GM21367 (cell line): Measurements from ENCODE around the gene INHBB.
"Not testable (repeated sequence)": the region's sequence is repeated elsewhere in the genome, so short reads cannot be mapped to it uniquely, and the experiment has no call there.

ENCODE experiments used
- ATAC-seq: cut with Tn5 transposase; IDR thresholded peaks from one replicate; pipeline ENCODE4 v1.9.1; 2021; ENCODE audit not compliant: unreplicated experiment

INHBB gene

DNA sequence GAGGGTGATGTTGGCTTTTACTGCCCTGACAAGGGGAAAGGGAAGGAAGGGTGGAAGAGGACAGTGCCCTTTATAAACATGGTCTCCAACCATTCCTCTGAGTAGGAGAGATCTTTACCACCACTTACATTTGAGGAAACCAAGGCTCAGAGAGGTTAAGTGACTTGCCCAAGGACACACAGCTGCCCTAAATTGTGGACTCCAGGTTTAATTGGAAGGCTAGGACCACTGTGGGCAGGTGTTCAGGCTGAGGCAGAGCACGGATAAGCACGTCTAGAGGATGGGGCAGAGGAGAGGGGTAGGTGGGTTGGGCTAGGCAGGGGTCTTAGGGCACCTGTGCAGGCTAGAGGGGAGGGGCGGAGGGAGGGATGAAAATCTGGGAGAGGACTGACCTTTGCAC is 32.7 kb downstream of the INHBB start:
- no peak for ATAC-seq

- no peak for ATAC-seq
Observed at GRCh38 chr2:120379916-120380893, 34.3 kb downstream of the INHBB start.

- ATAC-seq: no peak
Observed at GRCh38 chr2:120381192-120381591, 35.3 kb downstream of the INHBB start.

DNA sequence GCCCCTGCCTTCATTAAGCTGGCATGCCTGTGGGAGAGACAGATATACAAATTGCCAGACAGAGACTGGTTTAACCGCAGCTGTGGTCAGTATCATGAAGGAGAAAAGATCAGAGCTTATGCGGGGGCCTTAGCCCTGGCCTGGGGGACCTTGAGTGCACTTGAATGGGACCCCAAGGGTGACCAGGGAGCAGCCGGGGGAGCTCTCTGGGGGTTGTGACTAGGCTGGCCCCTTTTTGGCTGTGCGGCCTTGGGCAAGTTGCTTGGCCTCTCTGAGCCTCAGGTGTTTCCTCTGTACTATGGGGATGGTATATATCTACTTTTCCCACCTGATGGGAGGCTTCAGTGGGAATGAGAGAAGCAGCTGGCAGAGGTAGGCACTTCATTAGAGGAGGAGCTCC is 35.7 kb downstream of the INHBB start:
- no peak for ATAC-seq

DNA sequence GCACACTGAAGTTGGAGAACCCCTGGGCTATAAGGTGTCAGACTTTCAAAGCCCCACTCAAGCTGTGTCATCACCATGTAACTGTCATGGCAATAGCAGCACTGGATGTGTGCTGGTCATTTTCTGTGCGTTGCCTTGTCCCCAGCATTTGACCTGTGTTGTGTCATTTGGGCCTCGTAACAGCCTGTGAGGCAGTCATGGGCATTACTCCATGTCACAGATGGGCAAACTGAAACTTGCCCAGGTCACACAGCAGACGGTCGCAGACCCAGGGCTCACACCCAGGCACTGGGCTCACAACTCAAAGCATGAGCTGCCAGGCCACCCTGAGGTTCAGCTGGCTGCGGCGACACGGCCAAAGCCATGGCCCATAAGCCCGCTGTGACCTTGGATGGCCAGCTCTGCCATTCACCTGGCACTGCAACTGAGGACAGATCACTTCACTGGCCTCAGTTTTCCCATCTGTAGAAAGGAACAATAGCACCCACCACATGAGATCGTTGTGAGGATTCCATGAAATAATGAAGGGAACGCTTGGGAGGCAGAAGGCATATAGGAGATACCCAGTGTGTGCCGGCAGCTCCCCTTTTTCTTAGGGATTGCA is 36.7 kb downstream of the INHBB start:
- ATAC-seq: no peak

DNA sequence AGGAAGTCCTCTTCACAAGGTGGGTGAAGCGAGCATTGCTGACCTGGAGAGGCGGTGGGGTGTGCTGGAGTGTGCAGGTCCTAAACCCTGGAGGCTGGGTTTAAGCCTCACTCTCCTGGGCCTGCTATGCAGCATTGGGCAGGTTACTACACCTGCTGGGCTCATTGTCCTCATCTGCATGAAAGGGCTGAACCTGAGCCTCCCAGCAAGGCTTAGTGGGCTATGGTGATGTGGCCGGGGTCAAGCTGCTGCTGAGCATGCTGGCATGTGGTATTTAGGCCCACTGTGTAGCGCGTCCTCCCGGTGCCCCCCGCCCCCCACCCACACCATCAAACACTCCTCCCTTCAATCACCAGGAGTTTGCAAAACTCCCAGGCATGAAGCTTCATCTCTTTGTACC is 37.3 kb downstream of the INHBB start:
- no peak for ATAC-seq

DNA sequence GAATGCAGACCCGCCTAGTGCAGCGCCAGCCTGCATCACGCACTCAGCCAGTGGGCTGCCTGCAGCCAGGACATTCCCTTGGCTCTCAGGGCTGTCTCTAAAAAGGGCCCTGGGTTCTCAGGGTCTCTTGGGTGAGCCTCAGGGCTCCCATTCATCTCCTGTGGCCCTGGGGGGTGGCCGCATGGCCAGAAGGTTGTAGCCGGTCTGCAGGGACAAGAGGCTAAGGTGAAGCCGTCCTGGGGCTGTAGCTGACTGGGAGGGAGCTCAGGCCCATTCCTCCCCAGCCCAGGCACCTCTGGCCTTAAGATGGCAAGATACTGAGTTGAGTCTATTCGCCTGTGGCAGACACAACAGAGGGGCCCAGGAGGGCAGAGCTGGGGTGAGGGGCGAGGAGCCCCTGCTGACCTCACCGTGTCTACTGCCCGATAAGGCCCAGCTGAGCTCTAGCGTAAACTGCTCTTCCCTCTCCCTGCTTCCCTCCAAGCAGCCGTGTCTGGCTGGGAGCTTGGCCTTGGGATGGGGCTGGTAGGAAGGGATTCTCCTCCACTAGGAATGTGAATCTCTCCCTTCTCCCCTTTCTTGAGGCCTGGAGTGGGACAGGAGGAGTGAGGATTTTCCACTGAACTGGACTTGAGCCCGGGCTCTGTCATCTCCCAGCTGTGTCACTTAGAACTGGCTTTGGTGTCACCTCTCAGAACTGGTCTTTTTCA is 37.9 kb downstream of the INHBB start:
- ATAC-seq: no peak

DNA sequence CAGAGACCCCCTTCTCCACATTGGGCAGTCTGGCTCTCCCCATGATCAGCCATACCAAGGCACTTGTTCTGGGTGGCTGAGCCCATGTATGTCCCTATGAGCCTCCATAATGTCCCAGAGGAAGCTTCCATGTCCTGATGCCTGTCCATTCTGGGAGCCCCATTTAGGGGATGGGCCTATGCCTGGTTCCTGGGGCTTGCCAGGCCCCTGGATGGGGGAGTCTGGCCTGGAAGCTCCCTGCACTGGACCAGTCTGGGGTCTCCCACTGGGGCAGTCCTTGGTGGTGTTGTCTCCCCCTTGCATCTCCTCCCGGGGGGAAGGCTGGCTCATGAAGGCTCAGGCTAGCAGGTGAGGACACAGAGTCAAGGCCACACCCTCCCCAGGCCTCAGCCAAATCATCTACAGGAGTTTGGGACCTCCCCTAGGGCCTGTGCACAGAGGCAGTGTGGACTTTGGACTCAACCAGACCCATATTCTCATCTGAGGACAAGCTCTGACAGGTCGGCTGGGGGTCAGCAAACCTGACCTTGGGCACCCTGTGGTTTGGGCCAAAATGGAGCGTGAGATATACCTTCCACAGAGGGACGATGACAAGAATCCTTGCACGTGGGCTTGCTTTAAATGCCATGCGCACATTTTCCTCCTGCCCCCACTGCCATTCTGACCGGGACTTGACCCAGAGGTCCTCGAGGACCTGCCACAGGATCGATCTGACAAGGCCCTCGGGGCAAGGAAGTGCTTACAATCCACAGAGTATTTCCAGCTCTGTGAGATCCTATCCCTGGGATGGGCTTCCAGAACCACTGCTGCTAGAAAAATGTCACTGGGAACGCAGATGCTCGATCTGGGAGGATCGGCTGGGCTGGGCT is 38.8 kb downstream of the INHBB start:
- ATAC-seq: no peak

DNA sequence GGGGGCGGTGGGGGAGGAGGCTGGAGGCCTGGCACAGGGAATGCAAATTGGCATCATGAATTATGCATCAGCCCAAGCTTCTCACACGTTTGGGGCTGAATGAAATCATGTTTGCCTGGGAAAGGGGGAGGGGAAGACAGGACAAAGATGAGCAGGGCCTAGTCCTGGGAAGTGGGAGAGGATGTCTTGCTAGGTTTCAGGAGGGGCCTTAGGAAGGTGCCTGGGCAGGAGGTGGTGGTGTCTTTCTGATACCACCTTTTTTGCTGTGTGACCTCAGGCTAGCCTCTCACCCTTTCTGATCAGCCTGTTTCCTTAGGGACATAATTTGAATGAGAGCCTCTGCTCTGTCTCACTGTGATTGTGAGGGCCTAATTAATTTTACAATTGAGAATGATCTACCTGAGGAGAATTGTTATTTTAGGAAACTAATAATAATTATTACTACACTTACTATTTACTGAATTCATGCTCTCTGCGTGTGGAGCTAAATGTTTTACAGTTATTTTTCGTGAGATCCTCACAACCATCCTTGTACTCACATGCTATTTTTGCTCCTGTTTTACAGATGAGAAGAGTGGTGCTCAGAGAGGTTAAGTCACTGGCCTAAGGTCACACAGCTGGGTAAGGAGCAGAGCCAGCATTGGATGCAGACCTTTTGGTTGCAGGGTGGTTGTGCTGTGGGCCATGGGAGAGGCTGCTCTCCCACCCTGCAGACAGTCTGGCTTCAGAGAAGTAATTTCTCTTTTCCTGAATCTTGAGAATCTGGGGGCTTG is 39.6 kb downstream of the INHBB start:
- ATAC-seq: no peak

DNA sequence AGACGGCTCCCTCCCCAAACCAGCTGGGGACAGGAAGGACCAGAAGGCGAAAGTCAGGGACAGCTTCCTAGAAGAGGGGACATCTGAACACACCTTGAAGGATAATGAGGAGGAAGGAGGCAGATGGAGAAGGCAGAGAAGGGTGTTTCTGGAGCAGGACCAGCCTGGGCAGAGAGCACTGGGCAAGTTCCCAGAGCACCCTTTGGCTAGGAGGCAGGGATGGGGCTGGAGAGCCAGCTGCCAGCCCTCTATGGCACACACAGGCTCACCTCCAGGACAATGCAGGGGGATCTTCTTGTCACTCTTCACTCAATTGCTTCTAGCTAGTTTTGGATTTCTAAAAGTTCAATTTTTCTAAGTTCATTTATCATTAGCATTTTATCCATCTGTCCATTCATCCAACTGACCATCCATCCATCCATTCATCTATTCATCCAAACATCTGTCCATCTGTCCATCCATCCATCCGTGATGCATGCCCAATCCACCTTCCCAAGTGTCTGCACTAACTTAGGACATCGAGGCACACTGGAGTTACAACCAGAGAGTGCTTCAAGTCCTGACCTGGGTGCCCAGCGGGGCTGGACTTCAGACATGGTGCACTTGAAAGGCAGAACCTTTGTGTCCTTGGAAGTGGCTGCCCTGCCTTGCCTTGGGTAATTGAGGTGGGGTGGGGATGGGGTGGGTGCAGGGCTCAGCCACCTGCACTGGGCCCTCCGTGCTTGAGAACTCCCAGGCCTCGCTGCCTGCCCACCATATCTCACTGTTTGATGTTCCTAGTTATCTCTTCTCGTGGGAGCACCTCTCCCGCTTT is 42.5 kb downstream of the INHBB start:
- no peak for ATAC-seq

DNA sequence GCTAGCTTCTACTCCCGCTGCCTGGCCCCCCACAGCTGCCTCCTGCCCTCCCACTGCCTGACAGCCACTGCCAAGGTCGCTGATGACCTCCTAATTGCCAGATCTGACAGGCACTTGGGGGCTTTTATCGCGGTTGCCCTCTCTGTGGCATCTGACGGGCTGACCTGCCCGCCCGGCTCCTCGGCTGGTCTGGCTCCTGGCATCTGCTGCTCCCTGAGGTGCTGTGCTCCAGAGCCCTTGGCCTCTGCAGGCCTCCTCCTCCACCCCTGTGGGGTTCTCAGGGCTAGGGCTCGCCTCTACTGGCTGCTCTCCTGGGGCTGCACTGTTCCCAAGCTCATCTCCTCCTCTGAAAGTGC is 43.1 kb downstream of the INHBB start:
- no peak for ATAC-seq

GRCh38 chr2:120390381-120391055 is 44.6 kb downstream of the INHBB start:
- no peak for ATAC-seq

GRCh38 chr2:120391382-120391781 is 45.4 kb downstream of the INHBB start:
- not testable (repeated sequence) for ATAC-seq

DNA sequence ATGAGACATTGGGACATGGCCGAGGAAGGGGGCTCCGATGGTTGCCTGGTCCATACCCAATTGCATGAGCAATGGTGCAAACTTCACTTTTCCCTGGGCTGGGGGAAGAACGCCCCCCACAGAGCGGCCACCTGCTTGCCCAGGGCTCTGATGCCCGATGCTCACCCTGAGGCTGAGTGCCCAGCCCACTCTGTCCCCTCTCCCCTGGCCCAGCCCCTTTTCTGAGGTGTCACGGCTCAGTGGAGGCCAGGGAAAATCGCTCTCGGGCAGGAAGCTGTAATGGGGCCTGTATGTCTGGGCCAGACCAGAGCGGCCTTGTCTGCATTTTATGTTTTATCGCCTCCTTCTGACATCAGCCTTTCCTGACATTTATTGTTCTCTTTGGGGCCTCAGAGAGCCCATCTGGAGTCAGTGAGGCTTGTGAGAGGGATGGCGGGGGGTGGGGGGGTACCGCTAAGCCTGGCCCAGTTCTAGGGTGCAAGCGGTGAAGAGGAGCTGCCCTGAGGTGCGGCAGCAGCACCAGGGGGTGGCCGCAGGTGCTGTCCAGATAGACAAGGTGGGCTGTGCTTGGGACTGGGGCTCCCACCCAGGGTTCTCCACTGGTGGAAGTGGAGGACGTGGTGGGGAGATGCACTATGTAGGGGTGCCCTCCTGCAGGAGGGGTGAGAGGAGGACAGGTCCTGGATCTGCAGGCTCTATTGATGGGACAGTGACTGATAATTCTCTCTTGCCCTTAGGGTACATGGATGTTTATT is 46.2 kb downstream of the INHBB start:
- ATAC-seq: no peak

GRCh38 chr2:120392923-120393322 is 47.0 kb downstream of the INHBB start:
- no peak for ATAC-seq

- ATAC-seq: no peak
Observed at GRCh38 chr2:120393456-120393855, 47.5 kb downstream of the INHBB start.

DNA sequence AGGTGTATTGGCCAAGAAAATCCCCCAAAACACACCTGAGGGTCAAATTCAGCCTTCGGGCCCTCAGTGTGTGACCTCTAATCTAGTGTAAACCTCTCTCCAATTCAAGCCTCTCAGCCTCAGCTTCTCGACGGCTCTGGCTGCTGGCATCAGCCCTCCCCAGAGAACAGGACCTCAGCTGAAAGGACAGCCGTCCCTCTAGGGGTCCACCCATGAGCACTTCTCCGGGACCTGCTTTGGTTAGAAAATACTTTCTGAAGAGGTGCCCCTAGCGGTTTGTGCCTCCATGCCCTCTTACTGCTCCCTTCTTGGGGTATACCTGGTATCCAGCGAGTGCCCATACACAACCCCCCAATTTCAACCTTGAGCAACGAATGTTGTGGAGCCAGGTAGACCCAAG is 48.8 kb downstream of the INHBB start:
- no peak for ATAC-seq
